SK-N-SH (cell line): ENCODE results near the gene LAMTOR1.

Experiments
- CHD2 ChIP-seq: fragments of 150-350 bp; IDR thresholded peaks from 2 replicates; pipeline ENCODE4 v1.6.1; 2018; ENCODE audit warnings: low read length; ENCODE audit not compliant: partially characterized antibody
- POLR2AphosphoS5 ChIP-seq: IDR thresholded peaks from 2 replicates; pipeline ENCODE4 v1.6.1; 2012; ENCODE audit warnings: low read depth, low read length

DNA sequence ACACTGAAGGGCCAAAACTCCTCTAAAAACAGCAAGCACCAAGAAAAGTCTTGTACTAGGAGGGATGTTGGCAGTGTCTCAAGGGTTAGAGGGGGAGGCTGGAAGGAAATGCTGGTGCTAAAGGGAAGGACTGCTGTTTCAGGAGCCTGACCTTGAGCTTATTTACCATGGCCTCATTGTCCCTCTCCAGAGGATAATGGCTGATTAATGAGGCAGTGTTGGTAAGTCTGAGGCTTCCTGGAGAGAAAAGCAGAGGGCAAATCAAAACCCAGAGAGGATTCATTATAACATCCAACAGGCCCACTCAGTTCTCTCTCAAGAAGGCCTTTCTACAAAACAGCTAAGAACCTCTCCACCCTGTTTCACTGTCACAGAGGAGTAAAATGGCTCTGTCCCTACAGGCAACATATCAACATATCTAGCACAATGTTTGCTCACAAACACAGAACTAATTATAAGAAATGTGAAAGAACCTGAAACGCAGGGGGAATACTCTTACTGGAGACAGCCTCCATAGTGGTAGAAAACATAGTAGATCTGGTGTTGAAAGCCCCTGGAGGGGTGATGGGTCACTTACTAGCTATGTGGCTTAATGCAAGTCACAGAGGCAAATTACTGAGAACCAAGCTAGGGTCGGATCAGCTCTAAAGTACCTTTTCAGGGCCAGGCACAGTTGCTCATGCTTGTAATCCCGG lies 54.2 kb downstream of the LAMTOR1 start:
- no peak for TF ChIP-seq CHD2
- TF ChIP-seq POLR2AphosphoS5 = no peak
